K562 treated with DMSO at 1 percent for 12 hours (cell line): ENCODE results near the gene RAET1L. TPM values are rescaled to one million over a fixed set of nuclear protein-coding genes. Genes with fewer than 3 reads are reported as not detected.

ENCODE experiments used
- total RNA-seq: library from RNA; unstranded; fragments of 300-600 nt; gene quantifications from 2 replicates; pipeline ENCODE4 v1.2.3, GENCODE V29; 2022; ENCODE audit not compliant: insufficient read depth

Gene RAET1L
- not detected in 2 replicates for total RNA-seq

GRCh38 chr6:150025201-150025917 is at the start of gene RAET1L:
RAET1L (minus strand) TSS chr6:150025532; CDS start chr6:150025471, 61 bp downstream.

GRCh38 chr6:150068720-150069648 is 43.7 kb upstream of the RAET1L start, which contains the start of gene ULBP3:
ULBP3 (minus strand) TSS chr6:150069121; CDS start chr6:150069066, 55 bp downstream.

Other genes starting within 250 kb of the RAET1L start
- 2.7 and 6.7 TPM in 2 replicates for gene LRP11, start 161.2 kb downstream of the RAET1L start, total RNA-seq
- not detected in 2 replicates for gene RAET1E, start 127.4 kb downstream of the RAET1L start, total RNA-seq
- gene RAET1G, start 102.4 kb downstream of the RAET1L start, total RNA-seq = not detected in 2 replicates
- 12.3 and 16.6 TPM in 2 replicates for gene ULBP2, start 83.5 kb downstream of the RAET1L start, total RNA-seq
- 4.0 and 10.6 TPM in 2 replicates for gene ULBP1, start 61.6 kb downstream of the RAET1L start, total RNA-seq
- gene ULBP3, start 43.6 kb upstream of the RAET1L start, total RNA-seq = not detected in 2 replicates
- 5.5 and 7.3 TPM in 2 replicates for gene PPP1R14C, start 117.5 kb upstream of the RAET1L start, total RNA-seq